Esophagus squamous epithelium (tissue), 5 donors: ENCODE data around the gene RAMAC. TPM values are rescaled to one million over a fixed set of nuclear protein-coding genes. Genes with fewer than 3 reads are reported as not detected.
"Not testable (repeated sequence)": the region's sequence is repeated elsewhere in the genome, so short reads cannot be mapped to it uniquely, and the experiment has no call there.

Experiments
- DNase-seq: peaks from one replicate; lab custom pipeline; 2025; lab: John Stamatoyannopoulos, UW
- H3K27ac ChIP-seq, 4 donors: fragments of 200-600 bp; sonication (generic); one replicate each; pipeline ENCODE4 v1.5.1; 2016 to 2019; ENCODE audit warnings: mild to moderate bottlenecking in 1 of 4
- H3K27me3 ChIP-seq, 4 donors: fragments of 200-600 bp; sonication (generic); 1 replicate in 3 of 4; 2 replicates in 1 of 4; pipeline versions ENCODE4 v1.5.1 to v1.6.0; 2017 to 2021; ENCODE audit warnings: antibody characterized with exemption in 1 of 4
- H3K36me3 ChIP-seq, 3 donors: fragments of 200-600 bp; sonication (generic); one replicate each; pipeline ENCODE4 v1.5.1; 2016 to 2019
- H3K4me1 ChIP-seq, 3 donors: fragments of 200-600 bp; sonication (generic); one replicate each; pipeline ENCODE4 v1.5.1; 2017 to 2019
- H3K4me3 ChIP-seq, 4 donors: fragments of 200-600 bp; sonication (generic); 1 replicate in 3 of 4; 2 replicates in 1 of 4; pipeline ENCODE4 v1.5.1; 2016 to 2019; ENCODE audit warnings: mild to moderate bottlenecking in 2 of 4, moderate library complexity in 1 of 4
- H3K9me3 ChIP-seq, 3 donors: fragments of 200-600 bp; sonication (generic); one replicate each; pipeline ENCODE4 v1.5.1; 2016 to 2019
- CTCF ChIP-seq, 6 experiments: fragments of 450-650 bp in 4 of 6; fragments of 200-600 bp in 2 of 6; sonication (generic) in 2 of 6; IDR thresholded peaks; one replicate each; pipeline ENCODE4 v1.5.1; 2016 to 2019; ENCODE audit warnings: antibody characterized with exemption in 6 of 6, mild to moderate bottlenecking in 4 of 6, moderate library complexity in 4 of 6
- POLR2A ChIP-seq, 4 donors: fragments of 450-650 bp; IDR thresholded peaks; one replicate each; pipeline ENCODE4 v1.6.1; 2017; ENCODE audit warnings: antibody characterized with exemption in 4 of 4, mild to moderate bottlenecking in 4 of 4, moderate library complexity in 3 of 4
- WGBS, 2 donors: methylation state at CpG; one replicate each; pipeline ENCODE4 v1.1.5; 2018; 5-methylcytosine and 5-hydroxymethylcytosine counted together
- intact Hi-C: fragments of 100-400 bp; cut with DNase I; formaldehyde crosslinking; loops from one replicate; pipeline ENCODE4 v1.15.0; 2022
- total RNA-seq, 4 donors: library from RNA; depleted of rRNA; stranded (reverse); fragments of >200 nt; gene quantifications; one replicate each; pipeline ENCODE4 v1.1.0, GENCODE V29; 2016
- donor health status: DM: yes; HTN: yes; CAD: no.

Gene RAMAC
- total RNA-seq, 4 donors from 2014 or later: 29.1 to 31.5 (median 31.1) TPM

DNA sequence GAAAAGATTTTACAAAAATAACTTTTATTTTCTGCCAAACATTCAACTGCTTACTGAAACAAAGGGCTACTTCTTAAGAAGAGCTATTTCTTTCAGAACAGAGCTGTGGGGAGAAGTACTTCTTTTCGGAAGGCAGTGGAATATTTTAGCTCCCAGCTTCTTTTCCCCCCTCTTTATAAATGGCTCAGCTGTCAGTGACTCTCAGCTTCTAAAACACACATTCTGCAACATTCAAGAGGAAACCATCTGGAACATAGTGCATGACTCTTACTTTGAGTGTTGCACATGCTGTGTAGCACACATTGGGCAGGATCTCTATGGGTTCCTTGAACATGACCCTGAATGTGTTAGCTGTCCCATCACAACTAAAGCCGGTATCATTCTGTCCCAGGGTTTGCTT is 32.4 kb downstream of the RAMAC start:
- H3K4me3 ChIP-seq: no peak overlapping the region
- H3K27me3 ChIP-seq: no peaks in the 10 kb centered on the region
- peaks cover 0 to 1% (median 0%) of the 10 kb centered on the region in 3 donors for H3K4me1 ChIP-seq
- 91 to 97% methylated on average over 2 of the region's 2 CpGs for WGBS, 2 donors
- TF ChIP-seq CTCF (IDR thresholded peaks at IDR 0.05): no peak
- TF ChIP-seq POLR2A (IDR thresholded peaks at IDR 0.05): no peak
- no peak overlapping the region for H3K27ac ChIP-seq
- H3K9me3 ChIP-seq: no peaks in the 10 kb centered on the region
- peaks cover 0 to 70% (median 29%) of the 10 kb centered on the region in 3 donors for H3K36me3 ChIP-seq
- intact Hi-C loops: no loop called here
- no peak for DNase-seq

DNA sequence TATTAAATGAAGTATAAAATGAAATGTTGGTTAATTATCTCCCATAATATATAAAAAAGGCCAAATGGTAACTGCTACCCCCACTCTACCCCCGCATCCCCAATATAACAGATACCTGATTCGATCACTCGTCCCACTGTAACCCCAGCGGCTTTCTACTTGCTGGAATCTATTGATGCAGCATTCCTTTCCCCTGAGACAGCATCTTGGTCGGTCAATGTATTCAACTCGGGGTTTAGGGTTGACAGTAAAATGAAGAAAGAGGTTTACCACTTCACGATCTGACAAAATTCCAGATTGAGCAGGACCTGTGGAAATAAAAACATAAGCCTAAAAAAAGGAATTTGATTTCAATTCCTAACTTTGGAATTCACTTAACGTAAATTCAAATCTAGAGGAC is 44.0 kb downstream of the RAMAC start:
- Histone ChIP-seq H3K4me1 (no peaks in the 10 kb centered on the region), H3K9me3 (no peaks in the 10 kb centered on the region), H3K4me3 (no peak overlapping the region), H3K27ac (no peak overlapping the region), H3K36me3 (peaks cover 0 to 83% (median 6%) of the 10 kb centered on the region in 3 donors), H3K27me3 (no peaks in the 10 kb centered on the region)
- no peak for TF ChIP-seq POLR2A (IDR thresholded peaks at IDR 0.05)
- TF ChIP-seq CTCF (IDR thresholded peaks at IDR 0.05): no peak
- intact Hi-C loops: no loop called here
- WGBS, 2 donors: 85 to 88% methylated on average over 8 of the region's 8 CpGs
- DNase-seq: no peak

DNA sequence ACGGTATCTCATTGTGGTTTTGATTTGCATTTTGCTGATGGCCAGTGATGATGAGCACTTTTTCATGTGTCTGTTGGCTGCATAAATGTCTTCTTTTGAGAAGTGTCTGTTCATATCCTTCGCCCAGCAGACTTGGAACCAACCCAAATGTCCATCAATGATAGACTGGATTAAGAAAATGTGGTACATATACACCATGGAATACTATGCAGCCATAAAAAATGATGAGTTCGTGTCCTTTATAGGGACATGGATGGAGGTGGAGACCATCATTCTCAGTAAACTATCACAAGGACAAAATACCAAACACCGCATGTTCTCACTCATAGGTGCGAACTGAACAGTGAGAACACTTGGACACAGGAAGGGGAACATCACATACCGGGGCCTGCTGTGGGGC is 45.2 kb downstream of the RAMAC start:
- H3K9me3 ChIP-seq, H3K4me1 ChIP-seq, H3K27me3 ChIP-seq, intact Hi-C loops, DNase-seq, H3K27ac ChIP-seq, H3K4me3 ChIP-seq: not testable (repeated sequence)
- peaks cover 0 to 77% (median 6%) of the 10 kb centered on the region in 3 donors for H3K36me3 ChIP-seq
- WGBS, 2 donors: 98 to 99% methylated on average over 5 to 6 of the region's 6 CpGs

- no peak for TF ChIP-seq POLR2A (IDR thresholded peaks at IDR 0.05)
- no peak for TF ChIP-seq CTCF (IDR thresholded peaks at IDR 0.05)
Observed at GRCh38 chr15:83036253-83036652, 50.2 kb downstream of the RAMAC start.

GRCh38 chr15:83039206-83039605 is 53.2 kb downstream of the RAMAC start:
- Histone ChIP-seq H3K4me3 (no peak overlapping the region), H3K9me3 (no peaks in the 10 kb centered on the region), H3K27ac (no peak overlapping the region), H3K27me3 (no peaks in the 10 kb centered on the region), H3K36me3 (peaks cover 0 to 71% (median 4%) of the 10 kb centered on the region in 3 donors), H3K4me1 (no peaks in the 10 kb centered on the region)
- DNase-seq: no peak
- 60 to 61% methylated on average over 1 of the region's 1 CpG for WGBS, 2 donors
- TF ChIP-seq POLR2A (IDR thresholded peaks at IDR 0.05): no peak
- no peak for TF ChIP-seq CTCF (IDR thresholded peaks at IDR 0.05)
- intact Hi-C loops: no loop called here

More at GRCh38 chr15:83036253-83036652, 50.2 kb downstream of the RAMAC start:
- Histone ChIP-seq H3K27ac (no peak overlapping the region), H3K4me3 (no peak overlapping the region), H3K9me3 (no peaks in the 10 kb centered on the region), H3K4me1 (no peaks in the 10 kb centered on the region), H3K27me3 (no peaks in the 10 kb centered on the region), H3K36me3 (peaks cover 0 to 73% (median 4%) of the 10 kb centered on the region in 3 donors)
- whole genome bisulfite sequencing, 2 donors: 93 to 94% methylated on average over 6 of the region's 6 CpGs
- no peak for DNase-seq
- intact Hi-C loops: no loop called here

Other genes with a start within 250 kb of the RAMAC start
- gene FSD2, start 180.1 kb upstream of the RAMAC start, total RNA-seq: not detected
- gene WHAMM, start 176.6 kb upstream of the RAMAC start, total RNA-seq: 1 to 10 TPM; 5.3 to 8.8 (median 6.1) TPM
- 10 to 100 TPM; 30.9 to 59.0 (median 39.4) TPM for gene HOMER2, start 33.5 kb upstream of the RAMAC start, total RNA-seq
- gene C15orf40, start 25.4 kb downstream of the RAMAC start, total RNA-seq: 10 to 100 TPM in 3 of 4 donors, 1 to 10 TPM in 1; 6.1 to 31.4 (median 18.6) TPM
- 10 to 100 TPM; 37.3 to 60.8 (median 55.9) TPM for gene BTBD1, start 81.0 kb downstream of the RAMAC start, total RNA-seq
- gene TM6SF1, start 121.4 kb downstream of the RAMAC start, total RNA-seq: 1 to 10 TPM in 3 of 4 donors, under 1 TPM in 1; 0.45 to 4.3 (median 2.5) TPM
- 10 to 100 TPM in 2 of 4 donors, 1 to 10 TPM in 2; 3.7 to 47.7 (median 17.1) TPM for gene HDGFL3, start 221.6 kb downstream of the RAMAC start, total RNA-seq